ENCODE results near the gene ZFP36L2.

ZFP36L2 gene

GRCh38 chr2:43269706-43270105 lies 43.3 kb upstream of the ZFP36L2 start:
- H3K9me2 ChIP-seq (replicated peaks; ENCODE audit: control insufficient read depth, low read length) = no peaks in the 10 kb centered on the region
- no peak overlapping the region for H3K4me3 ChIP-seq (ENCODE audit: low read length)
- TF ChIP-seq EZH2phosphoT487 (IDR thresholded peaks at IDR 0.05; ENCODE audit: borderline replicate concordance, low read length) (no peak), CTCF (IDR thresholded peaks at IDR 0.05; ENCODE audit: low read depth, low read length, poor library complexity, severe bottlenecking) (no peak)
- H3K79me2 ChIP-seq (ENCODE audit: control insufficient read depth, low read length) = no peaks in the 10 kb centered on the region
- no peaks in the 10 kb centered on the region for H3F3A ChIP-seq (ENCODE audit: control insufficient read depth, insufficient read depth)
- no peaks in the 10 kb centered on the region for H3K36me3 ChIP-seq (ENCODE audit: control insufficient read depth, low read length)
- no peaks in the 10 kb centered on the region for H3K9me3 ChIP-seq (ENCODE audit: control insufficient read depth, insufficient read depth, low read length)
- H3K27me3 ChIP-seq (ENCODE audit: control insufficient read depth, low read length) = no peaks in the 10 kb centered on the region
- H3K27ac ChIP-seq (ENCODE audit: low read depth, low read length) = no peak overlapping the region
- no peak overlapping the region for H3K4me2 ChIP-seq (ENCODE audit: low read length)
- H3K4me1 ChIP-seq (ENCODE audit: control insufficient read depth, low read length) = no peaks in the 10 kb centered on the region
- H4K20me1 ChIP-seq (ENCODE audit: control insufficient read depth, insufficient read depth, low read depth, low read length) = no peaks in the 10 kb centered on the region

- no peaks in the 10 kb centered on the region for H3K4me1 ChIP-seq (ENCODE audit: control insufficient read depth, low read length)
- no peaks in the 10 kb centered on the region for H3K36me3 ChIP-seq (ENCODE audit: control insufficient read depth, low read length)
- no peak overlapping the region for H3K27ac ChIP-seq (ENCODE audit: low read depth, low read length)
- TF ChIP-seq CTCF (IDR thresholded peaks at IDR 0.05; ENCODE audit: low read depth, low read length, poor library complexity, severe bottlenecking) (no peak), EZH2phosphoT487 (IDR thresholded peaks at IDR 0.05; ENCODE audit: borderline replicate concordance, low read length) (no peak)
- no peaks in the 10 kb centered on the region for H3K9me2 ChIP-seq (replicated peaks; ENCODE audit: control insufficient read depth, low read length)
- no peak overlapping the region for H3K4me2 ChIP-seq (ENCODE audit: low read length)
- H3F3A ChIP-seq (ENCODE audit: control insufficient read depth, insufficient read depth) = no peaks in the 10 kb centered on the region
- no peaks in the 10 kb centered on the region for H3K79me2 ChIP-seq (ENCODE audit: control insufficient read depth, low read length)
- H4K20me1 ChIP-seq (ENCODE audit: control insufficient read depth, insufficient read depth, low read depth, low read length) = no peaks in the 10 kb centered on the region
- H3K27me3 ChIP-seq (ENCODE audit: control insufficient read depth, low read length) = no peaks in the 10 kb centered on the region
- no peak overlapping the region for H3K4me3 ChIP-seq (ENCODE audit: low read length)
- H3K9me3 ChIP-seq (ENCODE audit: control insufficient read depth, insufficient read depth, low read length) = no peaks in the 10 kb centered on the region
Measured at GRCh38 chr2:43269074-43269572, 42.7 kb upstream of the ZFP36L2 start.

- no peaks in the 10 kb centered on the region for H4K20me1 ChIP-seq (ENCODE audit: control insufficient read depth, insufficient read depth, low read depth, low read length)
- H3K4me2 ChIP-seq (ENCODE audit: low read length) = no peak overlapping the region
- no peak for TF ChIP-seq CTCF (IDR thresholded peaks at IDR 0.05; ENCODE audit: low read depth, low read length, poor library complexity, severe bottlenecking)
- TF ChIP-seq EZH2phosphoT487 (IDR thresholded peaks at IDR 0.05; ENCODE audit: borderline replicate concordance, low read length) = no peak
- H3K27me3 ChIP-seq (ENCODE audit: control insufficient read depth, low read length) = no peaks in the 10 kb centered on the region
- no peak overlapping the region for H3K27ac ChIP-seq (ENCODE audit: low read depth, low read length)
- H3K4me3 ChIP-seq (ENCODE audit: low read length) = no peak overlapping the region
- H3K4me1 ChIP-seq (ENCODE audit: control insufficient read depth, low read length) = no peaks in the 10 kb centered on the region
- H3K79me2 ChIP-seq (ENCODE audit: control insufficient read depth, low read length) = no peaks in the 10 kb centered on the region
- H3K9me3 ChIP-seq (ENCODE audit: control insufficient read depth, insufficient read depth, low read length) = no peaks in the 10 kb centered on the region
- H3F3A ChIP-seq (ENCODE audit: control insufficient read depth, insufficient read depth) = no peaks in the 10 kb centered on the region
- H3K36me3 ChIP-seq (ENCODE audit: control insufficient read depth, low read length) = no peaks in the 10 kb centered on the region
- no peaks in the 10 kb centered on the region for H3K9me2 ChIP-seq (replicated peaks; ENCODE audit: control insufficient read depth, low read length)
Measured at GRCh38 chr2:43268066-43268953, 41.9 kb upstream of the ZFP36L2 start.

Data from DOHH2 (cell line).